Mucosa of descending colon (tissue), 3 donors: ENCODE results near the gene YDJC. TPM values are rescaled to one million over a fixed set of nuclear protein-coding genes. Genes with fewer than 3 reads are reported as not detected.
A peak's percentile ranks its signal among the peaks of the same experiment; 100 is the strongest.

ENCODE experiments used
- ATAC-seq: fragments of 200-7000 bp; cut with Tn5 transposase; one replicate; pipeline ENCODE4 v1.9.1; 2020; ENCODE audit warnings: mild to moderate bottlenecking, moderate library complexity
- DNase-seq, 3 donors: peaks; one replicate each; pipeline ENCODE4 v3.0.0-alpha.2; 2020
- H3K36me3 ChIP-seq: fragments of 200-600 bp; one replicate; pipeline ENCODE4 v1.8.0; 2021; ENCODE audit warnings: low read depth, mild to moderate bottlenecking
- H3K4me1 ChIP-seq: fragments of 200-600 bp; one replicate; pipeline ENCODE4 v1.8.0; 2021; ENCODE audit warnings: low read depth, mild to moderate bottlenecking
- H3K4me3 ChIP-seq: fragments of 200-600 bp; one replicate; pipeline ENCODE4 v1.8.0; 2021; ENCODE audit warnings: mild to moderate bottlenecking
- H3K9me3 ChIP-seq: fragments of 200-600 bp; one replicate; pipeline ENCODE4 v1.8.0; 2021; ENCODE audit warnings: mild to moderate bottlenecking
- CTCF ChIP-seq: fragments of 200-600 bp; IDR thresholded peaks from one replicate; pipeline ENCODE4 v1.8.0; 2022; ENCODE audit warnings: antibody characterized with exemption, mild to moderate bottlenecking
- intact Hi-C, 2 donors: fragments of 100-400 bp; cut with DNase I in 1 of 2; cut with micrococcal nuclease in 1 of 2; formaldehyde crosslinking; loops; one replicate each; pipeline versions ENCODE4 v1.11.0 to v1.11.1; 2022; cut with DNase I, micrococcal nuclease
- total RNA-seq, 3 donors: library from RNA; stranded (reverse); fragmentation: NEBNext Ultra II Directional in 2 of 3; extraction: Animal tissue kit (Norgen Biotek cat#: 25700) in 2 of 3; gene quantifications; one replicate each; pipeline versions ENCODE4 v1.2.1 to v1.2.4, GENCODE V29; 2021 to 2023
- donor health status: DM: no; HTN: no; CAD: no; lungs with moderate emphysema.
- donor health status: DM: no; HTN: no; CAD: no.
- donor health status: DM: no; HTN: yes; CAD: no.

YDJC gene
- total RNA-seq, 3 donors from 2014 or later, result 12.5 to 26.5 (median 21.7) TPM

GRCh38 chr22:21632237-21632895 lies 2.5 kb upstream of the YDJC start, which contains the start of gene CCDC116:
CCDC116 (plus strand) TSS chr22:21632760; CDS start chr22:21633182, 422 bp downstream.
- DNase-seq (peak; percentile 44 to 74 (median 45)), ATAC-seq (no peak)
- no peaks in the 10 kb centered on the region for H3K9me3 ChIP-seq
- H3K36me3 ChIP-seq, result no peaks in the 10 kb centered on the region
- no peak within 1 kb of the TSS for H3K4me3 ChIP-seq
- intact Hi-C loops, result no loop called here
- H3K4me1 ChIP-seq, result peaks cover 8% of the 10 kb centered on the region
- TF ChIP-seq CTCF, result no peak

GRCh38 chr22:21631025-21631424 lies 1.2 kb upstream of the YDJC start:
- intact Hi-C loops, result no loop called here
- no peak for ATAC-seq
- H3K4me1 ChIP-seq, result peaks cover 8% of the 10 kb centered on the region
- TF ChIP-seq CTCF, result no peak
- H3K9me3 ChIP-seq, result no peaks in the 10 kb centered on the region
- DNase-seq, result no peak
- H3K4me3 ChIP-seq, result no peak overlapping the region
- no peaks in the 10 kb centered on the region for H3K36me3 ChIP-seq

- Histone ChIP-seq H3K36me3 (no peaks in the 10 kb centered on the region), H3K4me1 (peaks cover 8% of the 10 kb centered on the region), H3K4me3 (no peak overlapping the region), H3K9me3 (no peaks in the 10 kb centered on the region)
- DNase-seq (peak; percentile 26 to 77 (median 53)), ATAC-seq (no peak)
- intact Hi-C loops, result no loop called here
- TF ChIP-seq CTCF, result no peak
Observed at GRCh38 chr22:21628386-21629254, 1.2 kb downstream of the YDJC start.

- TF ChIP-seq CTCF, result no peak
- DNase-seq (no peak), ATAC-seq (no peak)
- Histone ChIP-seq H3K4me1 (peaks cover 8% of the 10 kb centered on the region), H3K9me3 (no peaks in the 10 kb centered on the region), H3K4me3 (no peak overlapping the region), H3K36me3 (no peaks in the 10 kb centered on the region)
- intact Hi-C loops, result no loop called here
Observed at GRCh38 chr22:21626735-21627469, 2.9 kb downstream of the YDJC start.

GRCh38 chr22:21626073-21626734 lies 3.6 kb downstream of the YDJC start:
- Histone ChIP-seq H3K9me3 (no peaks in the 10 kb centered on the region), H3K36me3 (no peaks in the 10 kb centered on the region), H3K4me3 (no peak overlapping the region), H3K4me1 (peaks cover 8% of the 10 kb centered on the region)
- intact Hi-C loops, result no loop called here
- TF ChIP-seq CTCF, result no peak
- ATAC-seq (no peak), DNase-seq (no peak)
